SHP77 treated with DMSO at 0.1 percent for 48 hours (cell line): ENCODE results near the gene ELP1.
"Not testable (repeated sequence)": the region's sequence is repeated elsewhere in the genome, so short reads cannot be mapped to it uniquely, and the experiment has no call there.

ENCODE experiments used
- DNase-seq: peaks from one replicate; lab custom pipeline; 2025; lab: John Stamatoyannopoulos, UW

ELP1 gene, protein sequence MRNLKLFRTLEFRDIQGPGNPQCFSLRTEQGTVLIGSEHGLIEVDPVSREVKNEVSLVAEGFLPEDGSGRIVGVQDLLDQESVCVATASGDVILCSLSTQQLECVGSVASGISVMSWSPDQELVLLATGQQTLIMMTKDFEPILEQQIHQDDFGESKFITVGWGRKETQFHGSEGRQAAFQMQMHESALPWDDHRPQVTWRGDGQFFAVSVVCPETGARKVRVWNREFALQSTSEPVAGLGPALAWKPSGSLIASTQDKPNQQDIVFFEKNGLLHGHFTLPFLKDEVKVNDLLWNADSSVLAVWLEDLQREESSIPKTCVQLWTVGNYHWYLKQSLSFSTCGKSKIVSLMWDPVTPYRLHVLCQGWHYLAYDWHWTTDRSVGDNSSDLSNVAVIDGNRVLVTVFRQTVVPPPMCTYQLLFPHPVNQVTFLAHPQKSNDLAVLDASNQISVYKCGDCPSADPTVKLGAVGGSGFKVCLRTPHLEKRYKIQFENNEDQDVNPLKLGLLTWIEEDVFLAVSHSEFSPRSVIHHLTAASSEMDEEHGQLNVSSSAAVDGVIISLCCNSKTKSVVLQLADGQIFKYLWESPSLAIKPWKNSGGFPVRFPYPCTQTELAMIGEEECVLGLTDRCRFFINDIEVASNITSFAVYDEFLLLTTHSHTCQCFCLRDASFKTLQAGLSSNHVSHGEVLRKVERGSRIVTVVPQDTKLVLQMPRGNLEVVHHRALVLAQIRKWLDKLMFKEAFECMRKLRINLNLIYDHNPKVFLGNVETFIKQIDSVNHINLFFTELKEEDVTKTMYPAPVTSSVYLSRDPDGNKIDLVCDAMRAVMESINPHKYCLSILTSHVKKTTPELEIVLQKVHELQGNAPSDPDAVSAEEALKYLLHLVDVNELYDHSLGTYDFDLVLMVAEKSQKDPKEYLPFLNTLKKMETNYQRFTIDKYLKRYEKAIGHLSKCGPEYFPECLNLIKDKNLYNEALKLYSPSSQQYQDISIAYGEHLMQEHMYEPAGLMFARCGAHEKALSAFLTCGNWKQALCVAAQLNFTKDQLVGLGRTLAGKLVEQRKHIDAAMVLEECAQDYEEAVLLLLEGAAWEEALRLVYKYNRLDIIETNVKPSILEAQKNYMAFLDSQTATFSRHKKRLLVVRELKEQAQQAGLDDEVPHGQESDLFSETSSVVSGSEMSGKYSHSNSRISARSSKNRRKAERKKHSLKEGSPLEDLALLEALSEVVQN (N-terminal part only)

GRCh38 chr9:108933718-108934322, at the start of gene ELP1:
Gene ELP1, minus strand, starts transcription at chr9:108934124. Its CDS starts 2,978 bp downstream, at chr9:108931146.
- peak; percentile 75 for DNase-seq

- no peak for DNase-seq
These were observed 47.0 kb upstream of the ELP1 start for GRCh38 chr9:108980893-108981292.

- no peak for DNase-seq
These were observed 44.3 kb upstream of the ELP1 start for GRCh38 chr9:108978205-108978604.

DNA sequence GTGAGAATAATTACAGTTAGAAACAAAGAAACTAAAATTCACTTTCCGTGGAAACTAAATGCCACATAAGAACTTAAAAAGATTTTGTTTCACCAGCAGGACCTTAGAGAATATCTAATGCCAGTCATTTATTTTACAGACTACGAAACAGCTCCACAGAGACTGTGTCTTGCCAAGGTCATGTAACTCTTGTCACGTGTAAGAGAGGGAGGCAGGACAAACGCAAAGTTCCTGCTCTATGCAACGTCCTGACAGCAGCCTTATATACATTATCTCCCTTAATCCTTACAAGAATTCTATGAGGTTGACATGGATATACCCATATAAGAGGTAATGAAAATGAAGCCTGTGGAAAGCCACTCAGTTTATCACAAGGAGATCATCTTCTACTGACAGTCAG, 40.0 kb upstream of the ELP1 start:
- DNase-seq = no peak

DNA sequence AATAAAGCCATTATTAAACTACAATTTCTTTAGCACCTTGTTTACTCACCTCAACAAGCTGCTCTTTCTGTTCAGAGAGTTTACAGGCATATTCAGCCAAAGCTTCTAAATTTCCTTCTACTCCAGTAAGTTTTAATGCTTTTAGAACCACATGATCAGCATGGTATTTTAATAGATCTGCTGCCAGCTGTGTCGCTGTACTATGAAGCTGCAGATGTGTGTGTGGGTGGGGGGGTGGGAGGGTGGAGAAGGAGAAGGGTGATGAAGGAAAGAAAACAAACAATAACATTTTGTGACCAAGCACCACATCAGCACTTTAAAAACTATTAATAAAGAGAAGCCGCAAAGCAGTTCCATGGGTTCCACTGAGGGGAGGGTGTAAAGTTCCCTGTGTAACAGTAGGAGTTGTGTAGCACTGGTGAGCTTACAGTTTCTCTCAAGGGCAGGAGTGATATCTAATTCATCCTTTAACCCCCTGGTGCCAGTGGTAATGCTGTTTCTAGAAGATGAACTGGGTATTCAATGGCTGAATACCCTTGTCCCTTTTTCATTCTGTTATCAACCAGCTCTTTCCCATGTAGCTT, 38.8 kb upstream of the ELP1 start:
- no peak for DNase-seq

DNA sequence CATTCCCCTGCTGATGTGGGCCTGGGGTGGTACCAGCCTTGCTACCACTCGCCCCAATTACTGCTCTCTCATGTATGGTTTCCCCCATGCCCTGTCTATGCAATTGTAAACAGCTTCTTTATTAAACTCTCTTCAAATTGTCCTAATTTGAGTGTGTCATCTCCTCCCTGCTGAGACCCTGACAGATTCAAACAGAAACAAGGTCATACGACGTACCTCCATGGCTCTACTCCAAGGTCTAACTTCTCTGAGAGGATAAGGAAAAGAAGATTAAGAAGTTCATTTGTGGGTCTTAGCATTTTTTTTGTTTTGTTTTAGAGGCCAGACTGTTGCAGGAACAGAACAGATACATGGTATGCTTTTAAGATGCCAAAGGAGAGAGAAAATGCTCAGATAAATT, 38.3 kb upstream of the ELP1 start:
- no peak for DNase-seq

- DNase-seq = not testable (repeated sequence)
These were observed 37.5 kb upstream of the ELP1 start for GRCh38 chr9:108971392-108971791.

- DNase-seq = no peak
These were observed 34.0 kb upstream of the ELP1 start for GRCh38 chr9:108967916-108968315.

DNA sequence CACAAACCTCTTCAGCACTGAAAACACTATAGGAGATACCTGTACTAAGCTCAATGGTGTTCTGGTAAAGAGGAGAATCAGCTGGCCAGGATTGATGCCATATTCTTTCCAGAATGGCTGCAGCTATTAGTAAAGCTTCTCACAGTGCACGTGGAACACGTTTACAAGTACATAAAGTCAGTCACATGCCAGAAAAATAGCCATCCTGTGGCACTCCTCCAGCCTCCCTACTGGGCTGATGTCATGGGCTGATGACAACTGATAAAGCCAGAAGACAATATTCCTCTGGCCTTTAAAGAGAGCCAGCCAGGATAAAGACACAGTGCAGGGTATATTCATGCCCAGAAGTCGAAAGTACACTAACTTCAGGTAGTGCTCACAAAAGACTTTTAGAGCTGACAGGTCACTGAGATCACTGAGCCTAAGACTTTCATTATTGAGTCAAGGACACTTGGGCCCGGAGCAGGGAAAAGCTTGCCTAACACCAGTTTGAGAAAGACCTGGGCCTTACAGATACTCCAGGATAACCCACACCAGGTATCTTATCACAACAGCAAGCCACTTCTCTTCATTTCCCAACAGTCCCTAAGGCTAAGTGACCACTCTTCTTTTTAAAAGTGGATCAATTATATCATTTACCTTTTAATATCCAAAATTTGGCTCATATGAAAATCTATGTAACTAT, 29.7 kb upstream of the ELP1 start:
- no peak for DNase-seq

DNA sequence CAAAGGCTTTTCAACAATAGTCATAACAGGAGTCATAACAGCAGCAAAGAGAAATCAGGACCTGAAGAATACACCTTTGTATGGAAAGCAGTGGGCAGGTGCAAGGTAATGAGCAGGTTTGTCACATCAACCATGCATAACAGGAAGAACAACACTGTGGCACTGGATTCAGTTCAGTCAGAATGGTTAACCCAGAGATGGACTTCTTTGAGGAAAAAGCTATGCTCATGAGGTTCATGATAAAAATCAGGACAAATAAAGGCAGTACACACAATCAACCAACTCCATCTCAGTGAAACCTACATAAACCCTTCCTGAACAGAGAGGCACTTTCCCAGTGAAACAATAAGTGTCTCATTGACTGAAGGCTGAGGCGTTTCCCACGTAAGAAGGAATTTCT, 27.2 kb upstream of the ELP1 start:
- no peak for DNase-seq

- DNase-seq = no peak
These were observed 26.4 kb upstream of the ELP1 start for GRCh38 chr9:108960331-108960730.

DNA sequence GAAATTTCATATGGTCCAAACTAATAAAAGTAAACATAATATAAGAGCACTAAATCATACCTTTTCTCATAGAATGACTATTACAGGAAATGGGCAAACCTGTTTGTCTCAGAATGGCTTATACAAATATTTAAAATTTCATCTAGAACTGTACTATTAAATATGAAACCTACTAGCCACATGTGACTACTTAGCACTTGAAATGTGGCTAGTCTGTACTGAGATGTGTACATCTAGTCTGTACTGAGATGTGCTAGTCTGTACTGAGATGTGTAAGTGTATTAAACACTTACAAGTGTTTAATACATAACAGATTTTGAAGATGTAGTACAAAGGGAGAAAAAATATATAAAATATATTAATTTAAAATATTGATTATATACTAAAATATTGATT, 22.7 kb upstream of the ELP1 start:
- DNase-seq = no peak

DNA sequence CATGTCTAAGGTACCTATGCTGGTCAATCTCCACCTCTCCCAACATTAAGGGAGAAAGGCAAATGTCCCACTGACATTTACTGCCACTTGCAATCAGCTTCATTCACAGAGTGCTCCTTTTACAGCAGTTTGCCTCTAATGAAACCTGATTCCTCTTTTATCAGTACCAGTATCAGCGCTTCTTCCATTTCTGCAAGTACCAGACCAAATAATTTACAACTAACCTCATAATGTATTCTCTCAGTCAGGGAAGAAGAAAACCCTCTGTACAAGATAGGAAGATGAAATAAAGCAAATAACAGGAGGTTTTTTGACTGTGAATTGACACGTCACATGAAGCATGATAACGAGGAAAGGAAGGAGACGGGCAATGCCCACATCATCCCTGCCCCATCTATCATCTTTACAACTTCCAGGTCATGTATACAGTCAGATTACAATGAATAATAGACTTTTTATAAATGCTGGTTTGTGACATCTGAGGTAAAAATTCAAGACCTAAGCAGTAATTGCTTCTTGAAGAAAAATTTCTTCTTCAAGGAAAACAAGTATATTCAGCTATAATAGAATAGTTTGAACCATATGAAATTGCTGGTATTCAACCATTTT, 22.2 kb upstream of the ELP1 start:
- DNase-seq = no peak

GRCh38 chr9:108953983-108954574, 20.2 kb upstream of the ELP1 start:
- DNase-seq = no peak

- no peak for DNase-seq
These were observed 17.7 kb upstream of the ELP1 start for GRCh38 chr9:108951578-108951977.

- no peak for DNase-seq
These were observed 16.2 kb upstream of the ELP1 start for GRCh38 chr9:108950168-108950567.

- DNase-seq = no peak
These were observed 6.1 kb upstream of the ELP1 start for GRCh38 chr9:108939975-108940374.

DNA sequence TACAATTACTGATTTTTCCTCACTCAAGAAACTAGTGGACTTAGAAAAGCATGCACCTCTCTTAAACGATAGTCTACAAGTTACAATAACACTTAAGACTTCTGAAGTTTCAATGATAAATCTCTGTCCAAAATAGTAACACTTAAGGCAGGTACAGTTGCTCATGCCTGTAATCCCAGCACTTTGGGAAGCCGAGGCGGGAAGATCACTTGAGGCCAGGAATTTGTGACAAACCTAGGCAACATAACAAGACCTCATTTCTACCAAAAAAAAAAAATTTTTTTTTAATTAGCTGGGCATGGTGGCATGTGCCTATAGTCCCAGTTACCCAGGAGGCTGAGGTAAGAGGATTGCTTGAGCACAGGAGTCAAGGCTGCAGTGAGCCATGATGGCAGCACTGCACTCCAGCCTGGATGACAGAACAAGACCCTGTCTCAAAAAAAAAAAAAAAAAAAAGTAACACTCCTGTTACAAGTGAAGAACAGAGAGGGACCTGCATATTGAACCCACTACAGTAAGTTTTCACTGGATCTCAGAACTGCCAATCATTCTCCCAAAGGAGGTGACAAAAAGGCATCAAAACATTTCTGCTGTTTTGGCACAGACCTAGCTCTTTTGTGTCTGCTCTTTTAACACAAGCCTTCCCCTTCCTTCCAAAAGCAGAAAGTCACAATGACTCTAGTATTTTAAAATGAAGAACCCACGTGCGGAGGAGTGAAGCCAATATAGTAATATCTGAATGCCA, 3.8 kb upstream of the ELP1 start:
- no peak for DNase-seq

DNA sequence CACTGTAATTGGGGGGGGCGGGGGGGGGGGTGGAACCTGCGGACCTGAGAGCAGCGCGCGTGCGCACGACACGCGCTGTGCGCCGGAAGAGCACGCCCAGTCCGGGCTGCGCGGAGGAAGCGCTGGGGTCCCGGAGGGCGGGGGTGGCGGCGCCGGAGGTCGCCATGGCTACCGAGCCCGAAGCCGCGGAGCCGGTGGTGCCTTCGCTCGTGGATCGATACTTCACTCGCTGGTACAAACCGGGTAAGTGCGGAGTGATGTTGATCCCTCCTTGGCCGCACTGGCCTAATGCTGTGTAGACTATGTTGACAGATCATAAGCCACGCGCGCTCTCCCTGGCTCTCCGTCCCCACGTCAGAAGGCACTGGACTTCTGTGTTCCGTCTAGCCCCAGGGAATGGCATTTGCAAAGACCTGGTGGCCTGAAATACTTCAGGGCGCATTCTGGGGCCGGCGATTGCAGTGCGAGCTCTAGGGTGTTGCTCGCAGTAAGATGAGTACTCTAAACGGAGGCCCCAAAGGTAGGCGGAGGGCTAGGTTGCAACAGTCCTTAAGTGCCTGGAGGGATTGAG, 484 bp upstream of the ELP1 start, which contains the start of gene ABITRAM:
Gene ABITRAM (plus strand): TSS at position 78 of the 571 bp plus-strand sequence. CDS start 87 bp downstream, at position 165.
- DNase-seq = peak; percentile 73
